PC-3 (cell line): Measurements from ENCODE around the gene KCNQ1. TPM values are rescaled to one million over a fixed set of nuclear protein-coding genes. Genes with fewer than 3 reads are reported as not detected.

Experiments used
- ATAC-seq: fragments of 200-7000 bp; cut with Tn5 transposase; 2 replicates; pipeline ENCODE4 v1.9.1; 2020; ENCODE audit warnings: mild to moderate bottlenecking, moderate library complexity
- BruUV-seq: library from RNA; stranded (reverse); fragments of 400-500 nt; replicated peaks from 2 replicates; lab custom pipeline; 2021; lab: Mats Ljungman, UMichigan
- CTCF ChIA-PET: fragments of 300-600 bp; sonication (Branson Sonifier 250); formaldehyde crosslinking; loops from one replicate; lab custom pipeline; 2022; ENCODE audit warnings: antibody characterized with exemption; lab: Charles Lee
- POLR2A ChIA-PET: fragments of 300-600 bp; sonication (Branson Sonifier 250); formaldehyde crosslinking; loops from one replicate; lab custom pipeline; 2022; ENCODE audit warnings: antibody characterized with exemption; ENCODE audit not compliant: unreplicated experiment; lab: Charles Lee
- DNase-seq: peaks from one replicate; pipeline ENCODE4 v3.0.0-alpha.2; 2015
- H2AFZ ChIP-seq: fragments of 300-600 bp; sonication (generic); 2 replicates; pipeline ENCODE4 v1.6.0; 2016; ENCODE audit warnings: antibody characterized with exemption, low read length
- H3F3A ChIP-seq: fragments of 300-600 bp; sonication (generic); one replicate; pipeline ENCODE4 v1.6.0; 2017; ENCODE audit warnings: antibody characterized with exemption, low read length, control low read depth, mild to moderate bottlenecking; ENCODE audit not compliant: unreplicated experiment
- H3K27ac ChIP-seq: fragments of 300-600 bp; sonication (generic); 2 replicates; pipeline ENCODE4 v1.5.1; 2016; ENCODE audit warnings: mild to moderate bottlenecking, low read length
- H3K27me3 ChIP-seq: fragments of 300-600 bp; sonication (generic); 2 replicates; pipeline ENCODE4 v1.6.1; 2016; ENCODE audit warnings: low read length, mixed read lengths
- H3K36me3 ChIP-seq: fragments of 300-600 bp; sonication (generic); 2 replicates; pipeline ENCODE4 v1.6.1; 2016; ENCODE audit warnings: low read depth, mixed run types, low read length, mixed read lengths
- H3K4me1 ChIP-seq: fragments of 300-600 bp; sonication (generic); 2 replicates; pipeline ENCODE4 v1.5.1; 2016; ENCODE audit warnings: low read length; ENCODE audit not compliant: insufficient read depth
- H3K4me2 ChIP-seq: fragments of 300-600 bp; sonication (generic); 2 replicates; pipeline ENCODE4 v1.6.0; 2016; ENCODE audit warnings: low read length
- H3K4me3 ChIP-seq: fragments of 300-600 bp; sonication (generic); 2 replicates; pipeline ENCODE4 v1.5.1; 2016; ENCODE audit warnings: mild to moderate bottlenecking, low read length, mixed read lengths
- H3K79me2 ChIP-seq: fragments of 300-600 bp; sonication (generic); 2 replicates; pipeline ENCODE4 v1.6.1; 2017; ENCODE audit warnings: low read length, mixed read lengths
- H3K9ac ChIP-seq: fragments of 300-600 bp; sonication (generic); 2 replicates; pipeline ENCODE4 v1.6.0; 2016; ENCODE audit warnings: mild to moderate bottlenecking, low read length
- H3K9me2 ChIP-seq: fragments of 300-600 bp; sonication (generic); replicated peaks from 2 replicates; pipeline ENCODE4 v1.6.1; 2016; ENCODE audit warnings: mixed run types, low read length, mixed read lengths
- H3K9me3 ChIP-seq: fragments of 300-600 bp; sonication (generic); 2 replicates; pipeline ENCODE4 v1.6.1; 2016; ENCODE audit warnings: low read length, mixed read lengths
- H4K20me1 ChIP-seq: fragments of 300-600 bp; sonication (generic); 2 replicates; pipeline ENCODE4 v1.6.1; 2016; ENCODE audit warnings: low read length, mixed read lengths
- CTCF ChIP-seq: fragments of 300-600 bp; sonication (generic); conservative IDR thresholded peaks from 2 replicates; pipeline ENCODE4 v1.5.1; 2017; ENCODE audit warnings: antibody characterized with exemption, low read depth, mild to moderate bottlenecking, low read length
- EZH2 ChIP-seq: fragments of 300-600 bp; sonication (generic); IDR thresholded peaks from one replicate; pipeline ENCODE4 v1.6.1; 2017; ENCODE audit warnings: antibody characterized with exemption, mild to moderate bottlenecking, low read length; ENCODE audit not compliant: unreplicated experiment
- EZH2phosphoT487 ChIP-seq: fragments of 300-600 bp; sonication (generic); IDR thresholded peaks from 2 replicates; pipeline ENCODE4 v1.6.1; 2018; ENCODE audit warnings: mild to moderate bottlenecking, antibody characterized with exemption, low read length, borderline replicate concordance
- intact Hi-C: fragments of 100-400 bp; cut with micrococcal nuclease; formaldehyde crosslinking; loops from 2 replicates; pipeline ENCODE4 v1.9.0; 2023
- total RNA-seq: library from RNA; depleted of rRNA; stranded (reverse); fragments of >200 nt; gene quantifications from 2 replicates; pipeline ENCODE4 v1.2.3, GENCODE V29; 2014

Gene KCNQ1
- total RNA-seq, 1 experiment from 2014 or later, result 0.40 TPM

GRCh38 chr11:2728663-2729332 is 284.0 kb downstream of the KCNQ1 start:
- no TSS peak for BruUV-seq
- CTCF ChIA-PET, result no interaction called here
- H3K79me2 ChIP-seq, result no peaks in the 10 kb centered on the region
- no peaks in the 10 kb centered on the region for H3K36me3 ChIP-seq
- H3K9ac ChIP-seq, result no peak overlapping the region
- POLR2A ChIA-PET, result no interaction called here
- no peak overlapping the region for H3K4me3 ChIP-seq
- no peaks in the 10 kb centered on the region for H3K27me3 ChIP-seq
- no peaks in the 10 kb centered on the region for H3F3A ChIP-seq
- H4K20me1 ChIP-seq, result no peaks in the 10 kb centered on the region
- TF ChIP-seq EZH2, result no peak
- no peak for ATAC-seq
- H3K4me2 ChIP-seq, result no peak overlapping the region
- no peaks in the 10 kb centered on the region for H3K9me2 ChIP-seq
- H2AFZ ChIP-seq, result no peak overlapping the region
- no peaks in the 10 kb centered on the region for H3K9me3 ChIP-seq
- DNase-seq, result no peak
- no peaks in the 10 kb centered on the region for H3K4me1 ChIP-seq
- intact Hi-C loops, result no loop called here
- no peak overlapping the region for H3K27ac ChIP-seq

GRCh38 chr11:2729841-2730240 is 285.0 kb downstream of the KCNQ1 start:
- Histone ChIP-seq H3K79me2 (no peaks in the 10 kb centered on the region), H4K20me1 (no peaks in the 10 kb centered on the region), H3K4me3 (no peak overlapping the region), H3K4me1 (peaks cover 8% of the 10 kb centered on the region; the same call in 1 of the 2 replicates), H2AFZ (no peak overlapping the region), H3K9me3 (no peaks in the 10 kb centered on the region), H3K4me2 (no peak overlapping the region), H3K27me3 (no peaks in the 10 kb centered on the region), H3K27ac (no peak overlapping the region), H3K9me2 (no peaks in the 10 kb centered on the region), H3F3A (no peaks in the 10 kb centered on the region), H3K36me3 (no peaks in the 10 kb centered on the region), H3K9ac (no peak overlapping the region)
- DNase-seq, result no peak
- BruUV-seq, result no TSS peak
- ATAC-seq, result no peak
- TF ChIP-seq CTCF, result no peak
- TF ChIP-seq EZH2, result no peak
- no peak for TF ChIP-seq EZH2phosphoT487
- ChIA-PET POLR2A (no interaction called here), CTCF (no interaction called here)
- intact Hi-C loops, result no loop called here

- no peak overlapping the region for H3K9ac ChIP-seq
- TF ChIP-seq EZH2phosphoT487 (no peak), CTCF (no peak), EZH2 (no peak)
- no peaks in the 10 kb centered on the region for H3K79me2 ChIP-seq
- H3K27ac ChIP-seq, result no peak overlapping the region
- no peak overlapping the region for H3K4me3 ChIP-seq
- ChIA-PET POLR2A (no interaction called here), CTCF (no interaction called here)
- no peaks in the 10 kb centered on the region for H3K9me2 ChIP-seq
- H3F3A ChIP-seq, result no peaks in the 10 kb centered on the region
- no peak overlapping the region for H3K4me2 ChIP-seq
- peaks cover 8% of the 10 kb centered on the region; the same call in 1 of the 2 replicates for H3K4me1 ChIP-seq
- no peaks in the 10 kb centered on the region for H4K20me1 ChIP-seq
- ATAC-seq, result no peak
- H2AFZ ChIP-seq, result no peak overlapping the region
- intact Hi-C loops, result no loop called here
- no peaks in the 10 kb centered on the region for H3K36me3 ChIP-seq
- BruUV-seq, result no TSS peak
- DNase-seq, result no peak
- no peaks in the 10 kb centered on the region for H3K27me3 ChIP-seq
- H3K9me3 ChIP-seq, result no peaks in the 10 kb centered on the region
Observed at GRCh38 chr11:2730272-2731129, 285.7 kb downstream of the KCNQ1 start.
